ENCODE measurements around the gene AFP. TPM values are rescaled to one million over a fixed set of nuclear protein-coding genes. Genes with fewer than 3 reads are reported as not detected.

AFP gene
- total and polyA plus RNA-seq, 2 of the 13 experiments (the other 11 are each of a cell fraction or from before 2014, with no cell fraction given), result 9,434 to 13,105 TPM

GRCh38 chr4:73404042-73404441 is 32.0 kb upstream of the AFP start, which contains the start of gene ALB (continued):
- TF ChIP-seq, protein P1, sequence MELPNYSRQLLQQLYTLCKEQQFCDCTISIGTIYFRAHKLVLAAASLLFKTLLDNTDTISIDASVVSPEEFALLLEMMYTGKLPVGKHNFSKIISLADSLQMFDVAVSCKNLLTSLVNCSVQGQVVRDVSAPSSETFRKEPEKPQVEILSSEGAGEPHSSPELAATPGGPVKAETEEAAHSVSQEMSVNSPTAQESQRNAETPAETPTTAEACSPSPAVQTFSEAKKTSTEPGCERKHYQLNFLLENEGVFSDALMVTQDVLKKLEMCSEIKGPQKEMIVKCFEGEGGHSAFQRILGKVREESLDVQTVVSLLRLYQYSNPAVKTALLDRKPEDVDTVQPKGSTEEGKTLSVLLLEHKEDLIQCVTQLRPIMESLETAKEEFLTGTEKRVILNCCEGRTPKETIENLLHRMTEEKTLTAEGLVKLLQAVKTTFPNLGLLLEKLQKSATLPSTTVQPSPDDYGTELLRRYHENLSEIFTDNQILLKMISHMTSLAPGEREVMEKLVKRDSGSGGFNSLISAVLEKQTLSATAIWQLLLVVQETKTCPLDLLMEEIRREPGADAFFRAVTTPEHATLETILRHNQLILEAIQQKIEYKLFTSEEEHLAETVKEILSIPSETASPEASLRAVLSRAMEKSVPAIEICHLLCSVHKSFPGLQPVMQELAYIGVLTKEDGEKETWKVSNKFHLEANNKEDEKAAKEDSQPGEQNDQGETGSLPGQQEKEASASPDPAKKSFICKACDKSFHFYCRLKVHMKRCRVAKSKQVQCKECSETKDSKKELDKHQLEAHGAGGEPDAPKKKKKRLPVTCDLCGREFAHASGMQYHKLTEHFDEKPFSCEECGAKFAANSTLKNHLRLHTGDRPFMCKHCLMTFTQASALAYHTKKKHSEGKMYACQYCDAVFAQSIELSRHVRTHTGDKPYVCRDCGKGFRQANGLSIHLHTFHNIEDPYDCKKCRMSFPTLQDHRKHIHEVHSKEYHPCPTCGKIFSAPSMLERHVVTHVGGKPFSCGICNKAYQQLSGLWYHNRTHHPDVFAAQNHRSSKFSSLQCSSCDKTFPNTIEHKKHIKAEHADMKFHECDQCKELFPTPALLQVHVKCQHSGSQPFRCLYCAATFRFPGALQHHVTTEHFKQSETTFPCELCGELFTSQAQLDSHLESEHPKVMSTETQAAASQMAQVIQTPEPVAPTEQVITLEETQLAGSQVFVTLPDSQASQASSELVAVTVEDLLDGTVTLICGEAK (IDR thresholded peaks at IDR 0.05), result no peak
- TF ChIP-seq, protein P1 (CRISPR knock-in tag; IDR thresholded peaks at IDR 0.05), result no peak
- no peak for TF ChIP-seq ZNF234 (CRISPR knock-in tag; conservative IDR thresholded peaks at IDR 0.05)
- TF ChIP-seq ASH2L (IDR thresholded peaks at IDR 0.05; ENCODE audit: insufficient read length, low read depth, low read length), result no peak
- TF ChIP-seq HDAC6 (IDR thresholded peaks at IDR 0.05; ENCODE audit: low read depth, low read length), result no peak
- no peak for TF ChIP-seq PLRG1 (conservative IDR thresholded peaks at IDR 0.05)
- TF ChIP-seq CEBPB (IDR thresholded peaks at IDR 0.05; ENCODE audit: borderline replicate concordance, low read depth, low read length), result no peak
- no peak for TF ChIP-seq JDP2 (CRISPR knock-in tag; IDR thresholded peaks at IDR 0.05; ENCODE audit: borderline replicate concordance)
- no peak for TF ChIP-seq ZNF879 (CRISPR knock-in tag; IDR thresholded peaks at IDR 0.05)
- peak in 1 of 2 experiments; percentile 49; a peak in 1 of 4 replicates for TF ChIP-seq KLF16 (CRISPR knock-in tag; IDR thresholded peaks at IDR 0.05)
- TF ChIP-seq NAIF1 (CRISPR knock-in tag; IDR thresholded peaks at IDR 0.05; ENCODE audit: borderline replicate concordance), result no peak
- no peak for TF ChIP-seq ZNF121 (CRISPR knock-in tag; IDR thresholded peaks at IDR 0.05)
- TF ChIP-seq, protein P2, sequence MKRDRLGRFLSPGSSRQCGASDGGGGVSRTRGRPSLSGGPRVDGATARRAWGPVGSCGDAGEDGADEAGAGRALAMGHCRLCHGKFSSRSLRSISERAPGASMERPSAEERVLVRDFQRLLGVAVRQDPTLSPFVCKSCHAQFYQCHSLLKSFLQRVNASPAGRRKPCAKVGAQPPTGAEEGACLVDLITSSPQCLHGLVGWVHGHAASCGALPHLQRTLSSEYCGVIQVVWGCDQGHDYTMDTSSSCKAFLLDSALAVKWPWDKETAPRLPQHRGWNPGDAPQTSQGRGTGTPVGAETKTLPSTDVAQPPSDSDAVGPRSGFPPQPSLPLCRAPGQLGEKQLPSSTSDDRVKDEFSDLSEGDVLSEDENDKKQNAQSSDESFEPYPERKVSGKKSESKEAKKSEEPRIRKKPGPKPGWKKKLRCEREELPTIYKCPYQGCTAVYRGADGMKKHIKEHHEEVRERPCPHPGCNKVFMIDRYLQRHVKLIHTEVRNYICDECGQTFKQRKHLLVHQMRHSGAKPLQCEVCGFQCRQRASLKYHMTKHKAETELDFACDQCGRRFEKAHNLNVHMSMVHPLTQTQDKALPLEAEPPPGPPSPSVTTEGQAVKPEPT (CRISPR knock-in tag; IDR thresholded peaks at IDR 0.05; ENCODE audit: low read depth), result no peak
- TF ChIP-seq KAT2B (IDR thresholded peaks at IDR 0.05; ENCODE audit: borderline replicate concordance, low read depth, low read length), result no peak
- TF ChIP-seq CENPT (CRISPR knock-in tag; IDR thresholded peaks at IDR 0.05; ENCODE audit: low read depth), result no peak
- TF ChIP-seq, protein P3, sequence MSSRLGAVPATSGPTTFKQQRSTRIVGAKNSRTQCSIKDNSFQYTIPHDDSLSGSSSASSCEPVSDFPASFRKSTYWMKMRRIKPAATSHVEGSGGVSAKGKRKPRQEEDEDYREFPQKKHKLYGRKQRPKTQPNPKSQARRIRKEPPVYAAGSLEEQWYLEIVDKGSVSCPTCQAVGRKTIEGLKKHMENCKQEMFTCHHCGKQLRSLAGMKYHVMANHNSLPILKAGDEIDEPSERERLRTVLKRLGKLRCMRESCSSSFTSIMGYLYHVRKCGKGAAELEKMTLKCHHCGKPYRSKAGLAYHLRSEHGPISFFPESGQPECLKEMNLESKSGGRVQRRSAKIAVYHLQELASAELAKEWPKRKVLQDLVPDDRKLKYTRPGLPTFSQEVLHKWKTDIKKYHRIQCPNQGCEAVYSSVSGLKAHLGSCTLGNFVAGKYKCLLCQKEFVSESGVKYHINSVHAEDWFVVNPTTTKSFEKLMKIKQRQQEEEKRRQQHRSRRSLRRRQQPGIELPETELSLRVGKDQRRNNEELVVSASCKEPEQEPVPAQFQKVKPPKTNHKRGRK (CRISPR knock-in tag; IDR thresholded peaks at IDR 0.05), result no peak
- no peak for TF ChIP-seq RBAK (CRISPR knock-in tag; IDR thresholded peaks at IDR 0.05)
